ENCODE results near the gene GRIA1.

- TF ChIP-seq EZH2 (IDR thresholded peaks at IDR 0.05; ENCODE audit: borderline replicate concordance, insufficient read depth, low read depth, low read length, poor library complexity, severe bottlenecking) (no peak), CTCF (IDR thresholded peaks at IDR 0.05) (no peak)
These were observed 221.3 kb downstream of the GRIA1 start for GRCh38 chr5:153711755-153712154.

Data from B cell (primary cell).